IgD-negative memory B cell (primary cell): ENCODE results near the gene FER. TPM values are rescaled to one million over a fixed set of nuclear protein-coding genes. Genes with fewer than 3 reads are reported as not detected.

Source experiments
- H3K27ac Mint-ChIP-seq, 3 donors: one replicate each; pipeline ENCODE4 v1.8.0; 2020 to 2022; ENCODE audit warnings: mild to moderate bottlenecking in 3 of 3, mixed read lengths in 3 of 3, moderate library complexity in 1 of 3
- H3K27me3 Mint-ChIP-seq: one replicate; pipeline ENCODE4 v1.8.0; 2021; ENCODE audit warnings: mixed read lengths
- H3K36me3 Mint-ChIP-seq: one replicate; pipeline ENCODE4 v1.8.0; 2020; ENCODE audit warnings: mild to moderate bottlenecking, mixed read lengths
- H3K4me1 Mint-ChIP-seq, 3 donors: one replicate each; pipeline ENCODE4 v1.8.0; 2020 to 2022; ENCODE audit warnings: mixed read lengths in 3 of 3, mild to moderate bottlenecking in 1 of 3
- H3K4me3 Mint-ChIP-seq, 4 donors: one replicate each; pipeline ENCODE4 v1.8.0; 2020 to 2022; ENCODE audit warnings: mild to moderate bottlenecking in 4 of 4, mixed read lengths in 4 of 4, moderate library complexity in 3 of 4
- H3K9me3 Mint-ChIP-seq, 3 donors: one replicate each; pipeline ENCODE4 v1.8.0; 2020 to 2021; ENCODE audit warnings: mixed read lengths in 3 of 3, mild to moderate bottlenecking in 1 of 3
- polyA plus RNA-seq: library from polyadenylated mRNA; unstranded; fragments of 300-500 nt; fragmentation: Illumina TruSeq; gene quantifications from one replicate; pipeline ENCODE4 v1.2.3, GENCODE V29; 2021

Gene FER
- polyA plus RNA-seq, 1 donor from 2014 or later, result 12.6 TPM

GRCh38 chr5:109121225-109121624 lies 373.5 kb downstream of the FER start:
- Mint-ChIP-seq H3K27ac (no peak overlapping the region), H3K36me3 (peaks cover 9% of the 10 kb centered on the region), H3K9me3 (peaks cover 5 to 7% (median 6%) of the 10 kb centered on the region in 3 donors), H3K4me1 (no peaks in the 10 kb centered on the region), H3K27me3 (peaks cover 2% of the 10 kb centered on the region), H3K4me3 (no peak overlapping the region)

GRCh38 chr5:109125755-109126429 lies 378.2 kb downstream of the FER start:
- H3K27ac Mint-ChIP-seq, result no peak overlapping the region
- H3K4me1 Mint-ChIP-seq, result no peaks in the 10 kb centered on the region
- peaks cover 2% of the 10 kb centered on the region for H3K27me3 Mint-ChIP-seq
- no peak overlapping the region for H3K4me3 Mint-ChIP-seq
- peaks cover 0 to 6% (median 4%) of the 10 kb centered on the region in 3 donors for H3K9me3 Mint-ChIP-seq
- peaks cover 2% of the 10 kb centered on the region for H3K36me3 Mint-ChIP-seq

GRCh38 chr5:109126481-109126880 lies 378.8 kb downstream of the FER start:
- no peaks in the 10 kb centered on the region for H3K27me3 Mint-ChIP-seq
- H3K4me1 Mint-ChIP-seq, result no peaks in the 10 kb centered on the region
- no peak overlapping the region for H3K27ac Mint-ChIP-seq
- no peak overlapping the region for H3K4me3 Mint-ChIP-seq
- H3K9me3 Mint-ChIP-seq, result peaks cover 0 to 6% (median 0%) of the 10 kb centered on the region in 3 donors
- H3K36me3 Mint-ChIP-seq, result peaks cover 2% of the 10 kb centered on the region

- Mint-ChIP-seq H3K9me3 (no peaks in the 10 kb centered on the region), H3K4me1 (peaks cover 7 to 11% (median 10%) of the 10 kb centered on the region in 3 donors), H3K4me3 (no peak overlapping the region), H3K27ac (no peak overlapping the region), H3K27me3 (no peaks in the 10 kb centered on the region), H3K36me3 (peaks cover 2% of the 10 kb centered on the region)
Observed at GRCh38 chr5:109136906-109137305, 389.2 kb downstream of the FER start.

GRCh38 chr5:109141222-109142200 lies 393.8 kb downstream of the FER start:
- H3K4me1 Mint-ChIP-seq, result peaks cover 7 to 11% (median 10%) of the 10 kb centered on the region in 3 donors
- H3K27me3 Mint-ChIP-seq, result no peaks in the 10 kb centered on the region
- H3K4me3 Mint-ChIP-seq, result no peak overlapping the region
- H3K27ac Mint-ChIP-seq, result no peak overlapping the region
- H3K9me3 Mint-ChIP-seq, result no peaks in the 10 kb centered on the region
- H3K36me3 Mint-ChIP-seq, result peaks cover 4% of the 10 kb centered on the region

- no peak overlapping the region for H3K4me3 Mint-ChIP-seq
Observed at GRCh38 chr5:109143031-109143430, 395.3 kb downstream of the FER start.

GRCh38 chr5:109145139-109145538 lies 397.4 kb downstream of the FER start:
- no peaks in the 10 kb centered on the region for H3K27me3 Mint-ChIP-seq
- H3K4me3 Mint-ChIP-seq, result no peak overlapping the region
- no peak overlapping the region for H3K27ac Mint-ChIP-seq
- peaks cover 0 to under 1% (median 0%) of the 10 kb centered on the region in 3 donors for H3K4me1 Mint-ChIP-seq
- peaks cover 7% of the 10 kb centered on the region for H3K36me3 Mint-ChIP-seq
- no peaks in the 10 kb centered on the region for H3K9me3 Mint-ChIP-seq

More at GRCh38 chr5:109143031-109143430, 395.3 kb downstream of the FER start:
- peaks cover 5 to 11% (median 10%) of the 10 kb centered on the region in 3 donors for H3K4me1 Mint-ChIP-seq
- peaks cover 6% of the 10 kb centered on the region for H3K36me3 Mint-ChIP-seq
- no peak overlapping the region for H3K27ac Mint-ChIP-seq
- H3K27me3 Mint-ChIP-seq, result no peaks in the 10 kb centered on the region
- no peaks in the 10 kb centered on the region for H3K9me3 Mint-ChIP-seq

GRCh38 chr5:109146591-109146990 lies 398.9 kb downstream of the FER start:
- peaks cover 7% of the 10 kb centered on the region for H3K36me3 Mint-ChIP-seq
- H3K27me3 Mint-ChIP-seq, result no peaks in the 10 kb centered on the region
- no peaks in the 10 kb centered on the region for H3K9me3 Mint-ChIP-seq
- H3K27ac Mint-ChIP-seq, result no peak overlapping the region
- no peak overlapping the region for H3K4me3 Mint-ChIP-seq
- peaks cover 0 to 1% (median 0%) of the 10 kb centered on the region in 3 donors for H3K4me1 Mint-ChIP-seq

GRCh38 chr5:109152565-109152964 lies 404.9 kb downstream of the FER start:
- peaks cover 10% of the 10 kb centered on the region for H3K36me3 Mint-ChIP-seq

GRCh38 chr5:109155625-109156024 lies 407.9 kb downstream of the FER start:
- Mint-ChIP-seq H3K4me1 (peaks cover 0 to 4% (median 0%) of the 10 kb centered on the region in 3 donors), H3K9me3 (no peaks in the 10 kb centered on the region), H3K27ac (no peak overlapping the region), H3K27me3 (peaks cover 1% of the 10 kb centered on the region), H3K4me3 (no peak overlapping the region), H3K36me3 (peaks cover 6% of the 10 kb centered on the region)

More at GRCh38 chr5:109152565-109152964, 404.9 kb downstream of the FER start:
- H3K27me3 Mint-ChIP-seq, result peaks cover 1% of the 10 kb centered on the region
- no peak overlapping the region for H3K4me3 Mint-ChIP-seq
- H3K9me3 Mint-ChIP-seq, result no peaks in the 10 kb centered on the region
- H3K4me1 Mint-ChIP-seq, result peaks cover 0 to 4% (median 1%) of the 10 kb centered on the region in 3 donors
- no peak overlapping the region for H3K27ac Mint-ChIP-seq

- Mint-ChIP-seq H3K27me3 (peaks cover 1% of the 10 kb centered on the region), H3K4me1 (peaks cover 0 to 4% (median 0%) of the 10 kb centered on the region in 3 donors), H3K9me3 (no peaks in the 10 kb centered on the region), H3K4me3 (no peak overlapping the region), H3K36me3 (peaks cover 14% of the 10 kb centered on the region), H3K27ac (no peak overlapping the region)
Observed at GRCh38 chr5:109156885-109157284, 409.2 kb downstream of the FER start.

- Mint-ChIP-seq H3K27ac (no peak overlapping the region), H3K4me3 (no peak overlapping the region), H3K4me1 (peaks cover 0 to 8% (median 7%) of the 10 kb centered on the region in 3 donors), H3K36me3 (peaks cover 18% of the 10 kb centered on the region), H3K27me3 (peaks cover 1% of the 10 kb centered on the region), H3K9me3 (no peaks in the 10 kb centered on the region)
Observed at GRCh38 chr5:109160468-109160867, 412.8 kb downstream of the FER start.

GRCh38 chr5:109161914-109162683 lies 414.4 kb downstream of the FER start:
- H3K4me3 Mint-ChIP-seq, result no peak overlapping the region
- H3K36me3 Mint-ChIP-seq, result peaks cover 16% of the 10 kb centered on the region
- H3K9me3 Mint-ChIP-seq, result no peaks in the 10 kb centered on the region
- H3K27me3 Mint-ChIP-seq, result peaks cover 1% of the 10 kb centered on the region
- peaks cover 0 to 8% (median 7%) of the 10 kb centered on the region in 3 donors for H3K4me1 Mint-ChIP-seq
- no peak overlapping the region for H3K27ac Mint-ChIP-seq

- no peak overlapping the region for H3K27ac Mint-ChIP-seq
- H3K9me3 Mint-ChIP-seq, result no peaks in the 10 kb centered on the region
- H3K36me3 Mint-ChIP-seq, result peaks cover 16% of the 10 kb centered on the region
- peaks cover 0 to 8% (median 7%) of the 10 kb centered on the region in 3 donors for H3K4me1 Mint-ChIP-seq
- H3K27me3 Mint-ChIP-seq, result no peaks in the 10 kb centered on the region
- H3K4me3 Mint-ChIP-seq, result no peak overlapping the region
Observed at GRCh38 chr5:109163336-109163735, 415.6 kb downstream of the FER start.
